ENCODE results near the gene TYW1B.
"Not testable (repeated sequence)": the region's sequence is repeated elsewhere in the genome, so short reads cannot be mapped to it uniquely, and the experiment has no call there.

GRCh38 chr7:72607988-72608387, 220.0 kb downstream of the TYW1B start:
- not testable (repeated sequence) for TF ChIP-seq CTCF (IDR thresholded peaks at IDR 0.05; ENCODE audit: poor library complexity); EZH2 (IDR thresholded peaks at IDR 0.05; ENCODE audit: borderline replicate concordance)

Measured in hepatocyte (in vitro differentiated cells).